Measurements from ENCODE around the gene SH2D3C. TPM values are rescaled to one million over a fixed set of nuclear protein-coding genes. Genes with fewer than 3 reads are reported as not detected.

SH2D3C gene
- total RNA-seq, 1 donor from 2014 or later: 85.3 TPM

DNA sequence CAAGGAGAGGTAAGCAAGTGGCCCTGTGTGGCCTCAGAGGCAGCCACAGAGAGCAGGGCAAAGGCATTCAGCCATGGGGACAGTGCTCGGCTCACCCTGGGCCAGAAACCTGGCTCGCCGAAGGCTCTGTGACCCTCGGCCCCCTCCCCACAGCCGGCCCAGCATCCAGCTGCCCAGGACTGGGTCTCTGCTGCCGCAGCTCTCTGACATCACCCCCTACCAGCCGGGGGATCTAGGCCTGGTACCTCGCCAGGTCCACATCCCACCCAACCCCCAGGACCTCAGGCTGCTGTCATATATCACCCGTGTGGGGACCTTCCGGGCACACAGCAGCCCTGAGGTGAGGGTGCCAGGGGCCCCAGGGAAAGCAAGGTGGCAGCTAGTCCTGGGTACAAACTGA is 65.6 kb downstream of the SH2D3C start:
- Histone ChIP-seq H3K36me3 (no peaks in the 10 kb centered on the region), H3K27me3 (no peaks in the 10 kb centered on the region), H3K4me1 (peaks cover 12% of the 10 kb centered on the region), H3K27ac (no peak overlapping the region), H3K9me3 (no peaks in the 10 kb centered on the region), H3K4me3 (no peak overlapping the region)
- intact Hi-C loops (cut with DNase I): no loop called here
- TF ChIP-seq, protein P1, sequence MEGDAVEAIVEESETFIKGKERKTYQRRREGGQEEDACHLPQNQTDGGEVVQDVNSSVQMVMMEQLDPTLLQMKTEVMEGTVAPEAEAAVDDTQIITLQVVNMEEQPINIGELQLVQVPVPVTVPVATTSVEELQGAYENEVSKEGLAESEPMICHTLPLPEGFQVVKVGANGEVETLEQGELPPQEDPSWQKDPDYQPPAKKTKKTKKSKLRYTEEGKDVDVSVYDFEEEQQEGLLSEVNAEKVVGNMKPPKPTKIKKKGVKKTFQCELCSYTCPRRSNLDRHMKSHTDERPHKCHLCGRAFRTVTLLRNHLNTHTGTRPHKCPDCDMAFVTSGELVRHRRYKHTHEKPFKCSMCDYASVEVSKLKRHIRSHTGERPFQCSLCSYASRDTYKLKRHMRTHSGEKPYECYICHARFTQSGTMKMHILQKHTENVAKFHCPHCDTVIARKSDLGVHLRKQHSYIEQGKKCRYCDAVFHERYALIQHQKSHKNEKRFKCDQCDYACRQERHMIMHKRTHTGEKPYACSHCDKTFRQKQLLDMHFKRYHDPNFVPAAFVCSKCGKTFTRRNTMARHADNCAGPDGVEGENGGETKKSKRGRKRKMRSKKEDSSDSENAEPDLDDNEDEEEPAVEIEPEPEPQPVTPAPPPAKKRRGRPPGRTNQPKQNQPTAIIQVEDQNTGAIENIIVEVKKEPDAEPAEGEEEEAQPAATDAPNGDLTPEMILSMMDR (IDR thresholded peaks at IDR 0.05): no peak
- no peak for ATAC-seq
- no peak for DNase-seq

DNA sequence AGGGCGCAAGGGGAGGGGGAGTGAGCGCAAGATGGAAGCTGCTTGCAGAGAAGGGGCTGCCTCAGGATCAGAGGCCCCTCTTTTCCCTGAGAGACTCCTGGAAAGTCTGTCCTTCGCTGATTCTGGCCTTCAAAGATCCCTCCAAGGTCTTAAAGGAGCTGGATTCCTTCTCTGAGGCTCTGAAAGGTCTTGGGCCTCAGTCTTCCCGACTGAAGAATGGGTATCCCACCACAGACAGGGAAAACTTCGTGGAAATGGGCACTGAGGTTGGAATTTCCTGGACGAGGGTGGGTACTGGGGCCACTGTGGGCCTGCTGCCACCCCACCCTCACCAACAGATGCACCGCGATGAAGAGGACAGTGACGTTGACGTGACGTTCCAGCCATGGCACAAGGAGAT is 66.1 kb downstream of the SH2D3C start:
- DNase-seq (no peak), ATAC-seq (no peak)
- Histone ChIP-seq H3K4me1 (peaks cover 12% of the 10 kb centered on the region), H3K36me3 (no peaks in the 10 kb centered on the region), H3K27me3 (no peaks in the 10 kb centered on the region), H3K9me3 (no peaks in the 10 kb centered on the region), H3K27ac (no peak overlapping the region), H3K4me3 (no peak overlapping the region)
- intact Hi-C loops (cut with DNase I): no loop called here
- TF ChIP-seq, protein P1 (IDR thresholded peaks at IDR 0.05): no peak

DNA sequence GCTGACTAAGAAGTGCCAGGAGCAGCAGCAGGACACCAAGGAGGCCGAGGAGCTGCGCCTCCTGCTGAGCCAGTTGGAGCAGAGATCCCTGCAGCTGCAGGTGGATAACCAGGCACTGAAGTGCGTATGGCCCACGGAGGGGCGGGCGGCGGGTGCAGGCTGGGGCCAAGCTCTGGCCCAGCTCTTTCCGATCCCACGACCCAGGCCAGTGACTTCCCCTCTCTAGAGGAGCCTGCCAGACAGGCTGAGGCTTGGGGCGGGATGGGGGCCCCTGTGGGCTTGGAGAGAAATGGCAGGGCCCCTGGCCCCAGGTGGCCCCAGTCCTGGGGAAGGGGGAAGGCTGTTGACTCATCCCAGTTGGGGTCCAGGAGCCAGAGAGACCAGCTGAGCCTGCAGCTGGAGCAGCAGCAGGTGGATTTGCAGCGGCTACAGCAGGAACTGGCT is 66.6 kb downstream of the SH2D3C start:
- Histone ChIP-seq H3K27ac (no peak overlapping the region), H3K27me3 (no peaks in the 10 kb centered on the region), H3K36me3 (no peaks in the 10 kb centered on the region), H3K4me3 (no peak overlapping the region), H3K4me1 (peaks cover 12% of the 10 kb centered on the region), H3K9me3 (no peaks in the 10 kb centered on the region)
- ATAC-seq (no peak), DNase-seq (no peak)
- TF ChIP-seq, protein P1 (IDR thresholded peaks at IDR 0.05): no peak
- intact Hi-C loops (cut with DNase I): no loop called here

DNA sequence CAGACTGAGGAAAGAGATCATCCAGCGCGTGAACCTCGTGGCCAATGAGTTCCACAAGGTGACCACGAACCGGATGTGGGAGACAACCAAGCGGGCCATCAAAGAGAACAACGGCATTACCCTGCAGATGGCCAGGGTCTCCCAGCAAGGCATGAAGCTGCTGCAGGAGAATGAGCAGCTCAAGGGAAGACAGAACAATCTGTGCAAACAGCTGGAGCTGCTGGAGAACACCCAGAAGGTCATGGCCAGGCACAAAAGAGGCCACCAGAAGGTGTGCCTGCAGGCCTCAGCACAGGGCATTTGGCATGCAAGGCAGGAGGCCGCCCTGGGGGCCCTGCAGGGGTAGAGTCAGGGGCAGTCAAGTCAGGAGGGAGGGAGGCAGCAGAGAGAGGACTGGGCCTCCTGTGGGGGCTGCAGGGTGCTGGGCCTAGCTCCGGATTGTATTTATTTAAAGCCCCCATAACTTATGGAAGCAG is 67.2 kb downstream of the SH2D3C start:
- no peak overlapping the region for H3K27ac ChIP-seq
- intact Hi-C loops (cut with DNase I): no loop called here
- H3K36me3 ChIP-seq: no peaks in the 10 kb centered on the region
- no peak for DNase-seq
- H3K4me1 ChIP-seq: peaks cover 12% of the 10 kb centered on the region
- no peaks in the 10 kb centered on the region for H3K27me3 ChIP-seq
- ATAC-seq: no peak
- H3K4me3 ChIP-seq: no peak overlapping the region
- TF ChIP-seq, protein P1 (IDR thresholded peaks at IDR 0.05): no peak
- no peaks in the 10 kb centered on the region for H3K9me3 ChIP-seq

DNA sequence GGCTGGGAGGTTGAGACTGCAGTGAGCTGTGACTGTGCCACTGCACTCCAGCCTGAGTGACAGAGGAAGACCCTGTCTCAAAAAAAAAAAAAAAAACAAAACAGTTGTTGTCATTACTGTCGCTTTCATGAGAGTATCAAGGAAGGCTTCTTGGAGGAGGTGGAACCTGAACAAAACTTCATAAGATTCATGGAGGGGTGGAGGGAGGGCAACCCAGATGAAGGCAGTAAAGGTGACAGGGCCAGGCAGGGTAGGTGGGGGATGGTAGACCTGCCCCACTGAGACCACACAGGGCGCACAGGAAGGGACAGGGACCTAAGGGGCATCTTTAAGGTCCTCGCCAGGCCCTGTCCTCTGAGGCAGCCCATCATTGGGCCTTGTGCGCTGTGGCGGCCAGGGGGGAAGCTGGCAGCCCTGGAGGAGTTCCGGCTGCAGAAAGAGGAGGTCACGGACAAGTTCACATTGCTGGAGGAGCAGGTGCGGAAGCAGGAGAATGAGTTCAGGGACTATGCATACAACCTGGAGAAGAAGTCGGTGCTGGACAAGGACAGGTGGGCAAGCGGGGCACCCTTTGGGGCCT is 68.2 kb downstream of the SH2D3C start:
- H3K36me3 ChIP-seq: no peaks in the 10 kb centered on the region
- no peaks in the 10 kb centered on the region for H3K27me3 ChIP-seq
- H3K9me3 ChIP-seq: no peaks in the 10 kb centered on the region
- TF ChIP-seq, protein P1 (IDR thresholded peaks at IDR 0.05): no peak
- peaks cover 8% of the 10 kb centered on the region for H3K4me1 ChIP-seq
- H3K27ac ChIP-seq: no peak overlapping the region
- ATAC-seq: no peak
- intact Hi-C loops (cut with DNase I): no loop called here
- no peak overlapping the region for H3K4me3 ChIP-seq
- DNase-seq: no peak
